H1 (cell line): Measurements from ENCODE around the gene ZFPL1. TPM values are rescaled to one million over a fixed set of nuclear protein-coding genes. Genes with fewer than 3 reads are reported as not detected.
A peak's percentile ranks its signal among the peaks of the same experiment; 100 is the strongest.

Experiments used
- CTCF ChIA-PET: fragments of 300-600 bp; sonication (Branson Sonifier 250); formaldehyde crosslinking; loops from one replicate; lab custom pipeline; 2021; ENCODE audit not compliant: partially characterized antibody; lab: Charles Lee
- POLR2A ChIA-PET: fragments of 300-600 bp; sonication (Branson Sonifier 250); formaldehyde crosslinking; loops from one replicate; lab custom pipeline; 2021; ENCODE audit warnings: inconsistent platforms; ENCODE audit not compliant: partially characterized antibody; lab: Charles Lee
- DNase-seq, 2 experiments: peaks; one replicate each; pipeline versions ENCODE4 v3.0.0 to v3.0.0-alpha.2; 2010 to 2022; ENCODE audit warnings: low spot score in 2 of 2, low read depth in 1 of 2, mixed read lengths in 1 of 2
- FAIRE-seq: peaks from 2 replicates; lab custom pipeline; 2011; peaks lifted over from hg19 to GRCh38; lab: Jason Lieb, UNC
- H2AFZ ChIP-seq: 2 replicates; pipeline ENCODE4 v1.8.1; 2012; ENCODE audit warnings: low read length, inconsistent platforms
- H2AK5ac ChIP-seq: 2 replicates; pipeline ENCODE4 v1.6.1; 2013; ENCODE audit warnings: low read depth, low read length
- H2BK120ac ChIP-seq: replicated peaks from 2 replicates; pipeline ENCODE3; 2013; ENCODE audit warnings: low read depth, low read length, inconsistent platforms
- H2BK12ac ChIP-seq: 2 replicates; pipeline ENCODE4 v1.6.1; 2013; ENCODE audit warnings: low read depth, low read length
- H2BK15ac ChIP-seq: 2 replicates; pipeline ENCODE4 v1.6.1; 2013; ENCODE audit warnings: low read length
- H2BK20ac ChIP-seq: 2 replicates; pipeline ENCODE4 v1.6.1; 2013; ENCODE audit warnings: low read length
- H2BK5ac ChIP-seq: 2 replicates; pipeline ENCODE4 v1.6.1; 2013; ENCODE audit warnings: low read depth, low read length
- H3K14ac ChIP-seq: 2 replicates; pipeline ENCODE4 v1.6.1; 2013; ENCODE audit warnings: inconsistent platforms; ENCODE audit not compliant: insufficient read length
- H3K18ac ChIP-seq: 2 replicates; pipeline ENCODE4 v1.6.1; 2013; ENCODE audit warnings: low read length; ENCODE audit errors: extremely low read depth
- H3K23ac ChIP-seq: 2 replicates; pipeline ENCODE4 v1.6.1; 2013; ENCODE audit warnings: inconsistent platforms; ENCODE audit not compliant: insufficient read length
- H3K23me2 ChIP-seq: 2 replicates; pipeline ENCODE4 v1.6.1; 2013; ENCODE audit warnings: low read depth, low read length
- H3K27ac ChIP-seq: 2 replicates; pipeline ENCODE4 v1.6.1; 2011; ENCODE audit warnings: low read depth, low read length, inconsistent platforms
- H3K27me3 ChIP-seq, 4 experiments: replicated peaks in 1 of 4; 1 replicate in 1 of 4; 2 replicates in 3 of 4; pipeline versions ENCODE4 v1.6.1 to v1.8.1; 2011 to 2013; ENCODE audit warnings: low read length in 3 of 4, mild to moderate bottlenecking in 3 of 4, inconsistent platforms in 2 of 4, mixed read lengths in 2 of 4, moderate library complexity in 1 of 4; ENCODE audit not compliant: control insufficient read depth in 3 of 4, insufficient read depth in 3 of 4; ENCODE audit errors: extremely low read depth in 1 of 4
- H3K36me3 ChIP-seq, 4 experiments: 2 replicates each; pipeline versions ENCODE4 v1.6.1 to v1.8.1; 2011 to 2013; ENCODE audit warnings: mild to moderate bottlenecking in 4 of 4, low read length in 3 of 4, moderate library complexity in 2 of 4, control low read depth in 1 of 4, inconsistent platforms in 1 of 4; ENCODE audit not compliant: insufficient read depth in 4 of 4, control insufficient read depth in 2 of 4
- H3K4ac ChIP-seq: replicated peaks from 2 replicates; pipeline ENCODE3; 2013; ENCODE audit warnings: low read length, low read depth, mixed read lengths, inconsistent platforms; ENCODE audit not compliant: insufficient read length
- H3K4me1 ChIP-seq, 4 experiments: replicated peaks in 1 of 4; 1 replicate in 1 of 4; 2 replicates in 3 of 4; pipeline versions ENCODE4 v1.6.1 to v1.8.1; 2011 to 2013; ENCODE audit warnings: low read length in 3 of 4, inconsistent platforms in 2 of 4, mixed read lengths in 1 of 4; ENCODE audit not compliant: insufficient read depth in 4 of 4, control insufficient read depth in 3 of 4
- H3K4me2 ChIP-seq, 2 experiments: 2 replicates each; pipeline versions ENCODE4 v1.6.1 to v1.8.1; 2011 to 2013; ENCODE audit warnings: low read depth in 2 of 2, low read length in 2 of 2, control low read depth in 1 of 2, inconsistent platforms in 1 of 2, mild to moderate bottlenecking in 1 of 2; ENCODE audit not compliant: insufficient read depth in 1 of 2
- H3K4me3 ChIP-seq, 4 experiments: fragments of 200-600, 300-600 bp in 1 of 4; sonication (generic), shearing (Covaris generic), sonication (Bioruptor Twin) in 1 of 4; 2 replicates each; pipeline versions ENCODE4 v1.5.1 to v1.8.1; 2011 to 2016; ENCODE audit warnings: low read length in 4 of 4, low read depth in 3 of 4, control low read depth in 2 of 4, inconsistent platforms in 2 of 4, mild to moderate bottlenecking in 2 of 4, mixed read lengths in 1 of 4, moderate library complexity in 1 of 4; ENCODE audit not compliant: insufficient read depth in 2 of 4; ENCODE audit errors: extremely low read depth in 1 of 4
- H3K56ac ChIP-seq: replicated peaks from 2 replicates; pipeline ENCODE3; 2013; ENCODE audit warnings: low read depth, mild to moderate bottlenecking, mixed read lengths, low read length, inconsistent platforms; ENCODE audit not compliant: insufficient read length
- H3K79me1 ChIP-seq: 2 replicates; pipeline ENCODE4 v1.6.1; 2013; ENCODE audit warnings: low read depth, low read length, control low read depth
- H3K79me2 ChIP-seq, 2 experiments: 2 replicates each; pipeline versions ENCODE4 v1.6.1 to v1.8.1; 2012 to 2013; ENCODE audit warnings: low read length in 2 of 2, mild to moderate bottlenecking in 2 of 2, inconsistent platforms in 1 of 2; ENCODE audit not compliant: insufficient read depth in 2 of 2, control insufficient read depth in 1 of 2
- H3K9ac ChIP-seq, 4 experiments: replicated peaks in 1 of 4; 1 replicate in 1 of 4; 2 replicates in 3 of 4; pipeline versions ENCODE4 v1.6.1 to v1.8.1; 2011 to 2013; ENCODE audit warnings: low read depth in 3 of 4, low read length in 3 of 4, control low read depth in 2 of 4, mild to moderate bottlenecking in 2 of 4, moderate library complexity in 2 of 4, inconsistent platforms in 1 of 4; ENCODE audit errors: extremely low read depth in 1 of 4
- H3K9me3 ChIP-seq, 2 experiments: 2 replicates each; pipeline versions ENCODE4 v1.6.1 to v1.8.1; 2012 to 2013; ENCODE audit warnings: mild to moderate bottlenecking in 2 of 2, moderate library complexity in 2 of 2, control low read depth in 1 of 2, inconsistent platforms in 1 of 2, low read depth in 1 of 2, low read length in 1 of 2, mixed read lengths in 1 of 2; ENCODE audit not compliant: insufficient read depth in 2 of 2
- H4K20me1 ChIP-seq, 2 experiments: replicated peaks in 1 of 2; 2 replicates each; pipeline versions ENCODE3 to v1.8.1; 2011 to 2013; ENCODE audit warnings: inconsistent platforms in 2 of 2, low read length in 2 of 2, mild to moderate bottlenecking in 1 of 2; ENCODE audit not compliant: insufficient read depth in 2 of 2, control insufficient read depth in 1 of 2
- H4K5ac ChIP-seq: 2 replicates; pipeline ENCODE4 v1.6.1; 2013; ENCODE audit warnings: low read length, low read depth, mixed read lengths, inconsistent platforms; ENCODE audit not compliant: insufficient read length
- H4K8ac ChIP-seq: 2 replicates; pipeline ENCODE4 v1.8.0; 2013; ENCODE audit warnings: mild to moderate bottlenecking, moderate library complexity, low read length, inconsistent platforms; ENCODE audit not compliant: insufficient read depth; ENCODE audit errors: extremely low read depth
- H4K91ac ChIP-seq: replicated peaks from 2 replicates; pipeline ENCODE3; 2013; ENCODE audit warnings: low read length, mixed read lengths, inconsistent platforms; ENCODE audit not compliant: insufficient read length
- CBX8 ChIP-seq: fragments of 300-800, 300-1000 bp; sonication (generic); IDR thresholded peaks from 2 replicates; pipeline ENCODE4 v1.7.1; 2016; ENCODE audit warnings: low read depth, low read length, borderline replicate concordance
- CEBPB ChIP-seq: IDR thresholded peaks from 2 replicates; pipeline ENCODE4 v1.6.1; 2012; ENCODE audit warnings: low read depth, low read length
- CTBP2 ChIP-seq: IDR thresholded peaks from 2 replicates; pipeline ENCODE4 v1.7.0; 2011; ENCODE audit warnings: borderline replicate concordance, mild to moderate bottlenecking, moderate library complexity, mixed read lengths, low read length; ENCODE audit not compliant: insufficient read depth, insufficient read length
- JUN ChIP-seq: IDR thresholded peaks from 2 replicates; pipeline ENCODE4 v1.6.1; 2011; ENCODE audit warnings: low read depth, mild to moderate bottlenecking, improper control_type of control experiment, low read length
- KDM1A ChIP-seq: fragments of 200-600, 300-600 bp; sonication (generic); IDR thresholded peaks from 2 replicates; pipeline ENCODE4 v1.7.1; 2016; ENCODE audit warnings: mild to moderate bottlenecking, low read length, borderline replicate concordance
- KDM4A ChIP-seq: IDR thresholded peaks from one replicate; pipeline ENCODE4 v1.7.1; 2012; ENCODE audit warnings: low read depth, mild to moderate bottlenecking, moderate library complexity, low read length, inconsistent platforms; ENCODE audit not compliant: severe bottlenecking
- NRF1 ChIP-seq: IDR thresholded peaks from 2 replicates; pipeline ENCODE4 v1.6.1; 2011; ENCODE audit warnings: mild to moderate bottlenecking, low read depth, low read length, improper control_type of control experiment
- RBBP5 ChIP-seq: IDR thresholded peaks from 2 replicates; pipeline ENCODE4 v1.7.1; 2012; ENCODE audit warnings: low read depth, mild to moderate bottlenecking, inconsistent platforms, low read length, moderate library complexity, borderline replicate concordance
- SIX5 ChIP-seq: IDR thresholded peaks from 2 replicates; pipeline ENCODE4 v1.6.1; 2011; ENCODE audit warnings: mild to moderate bottlenecking, low read depth, low read length
- TAF1 ChIP-seq: IDR thresholded peaks from 2 replicates; pipeline ENCODE4 v1.6.1; 2011; ENCODE audit warnings: mild to moderate bottlenecking, low read depth, low read length
- TCF12 ChIP-seq: IDR thresholded peaks from 2 replicates; pipeline ENCODE4 v1.6.1; 2011; ENCODE audit warnings: low read depth, mild to moderate bottlenecking, low read length
- WGBS, 2 experiments: shearing (Covaris generic) in 1 of 2; methylation state at CpG; one replicate each; pipeline versions ENCODE4 v1.1.6 to v1.1.7; 2013 to 2015; ENCODE audit warnings: low lambda C conversion rate in 2 of 2, mixed read lengths in 2 of 2, inconsistent platforms in 1 of 2, low coverage in 1 of 2, missing lambda C conversion rate in 1 of 2; ENCODE audit not compliant: insufficient replicate concordance in 2 of 2, insufficient coverage in 1 of 2, insufficient read length in 1 of 2; ENCODE audit errors: extremely low coverage in 1 of 2, missing lambda C conversion rate in 1 of 2; 5-methylcytosine and 5-hydroxymethylcytosine counted together
- polyA plus RNA-seq, 7 experiments: library from polyadenylated mRNA; depleted of rRNA in 3 of 7; stranded (reverse) in 5 of 7; unstranded in 2 of 7; fragments of >200 nt in 5 of 7; fragments of 200-250 nt in 2 of 7; gene quantifications; 1 replicate in 5 of 7; 2 replicates in 1 of 7; 4 replicates in 1 of 7; pipeline versions ENCODE4 v1.2.1 to v1.2.3, GENCODE V29; 2011 to 2013; ENCODE audit warnings: missing spikeins in 2 of 7, mixed read lengths in 2 of 7
- total RNA-seq: library from RNA; stranded (reverse); fragmentation: NEBNext Ultra II Directional; extraction: Animal tissue kit (Norgen Biotek cat#: 25700); gene quantifications from 2 replicates; pipeline ENCODE4 v1.2.1, GENCODE V29; 2021
- TF ChIP-seq, protein P1 (sequence below): IDR thresholded peaks from 2 replicates; pipeline ENCODE4 v1.6.1; 2012; ENCODE audit warnings: inconsistent platforms
- TF ChIP-seq, protein P2 (sequence below): IDR thresholded peaks from 2 replicates; pipeline ENCODE4 v1.6.1; 2011; ENCODE audit warnings: low read depth, mild to moderate bottlenecking, low read length; ENCODE audit not compliant: insufficient read depth

The ZFPL1 gene
- total and polyA plus RNA-seq, 2 of the 8 experiments (the other 6 are each of a cell fraction or from before 2014, with no cell fraction given), result 21.5 to 76.8 TPM

DNA sequence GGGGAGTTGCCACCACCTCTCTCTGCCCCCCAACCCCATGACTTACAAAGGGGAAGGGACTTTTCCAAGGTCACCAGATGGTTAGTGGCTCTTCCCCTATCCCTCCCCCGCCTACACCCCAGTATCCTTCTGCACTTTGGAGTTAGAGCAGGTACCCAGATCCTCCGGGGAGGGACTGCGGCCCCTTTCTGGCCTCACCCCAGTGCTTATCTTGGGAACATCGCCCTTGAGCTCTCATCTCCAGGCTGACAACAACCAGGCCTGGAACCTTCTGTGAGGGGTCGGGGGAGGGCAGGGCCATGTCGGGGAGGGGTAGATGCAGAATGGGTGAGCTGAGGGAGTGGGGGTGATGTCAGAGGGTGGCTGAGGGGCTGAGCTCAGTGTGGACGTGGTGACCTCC lies 18.2 kb upstream of the ZFPL1 start:
- Histone ChIP-seq H3K9ac (0 out of 7 replicates have a peak overlapping the region, but pooled peaks of 1 of the 4 experiments have one; percentile 48), H4K20me1 (no peaks in the 10 kb centered on the region), H3K4ac (peak overlapping the region; percentile 95), H4K91ac (peak overlapping the region; percentile 79), H2BK5ac (peak overlapping the region; percentile 69; the same call in 1 of the 2 replicates), H3K27ac (peak overlapping the region; percentile 52; the same call in 1 of the 2 replicates), H2BK20ac (no peak overlapping the region), H4K8ac (peak overlapping the region; percentile 81; the same call in 1 of the 2 replicates), H3K14ac (no peak overlapping the region), H3K27me3 (no peaks in the 10 kb centered on the region), H3K36me3 (no peaks in the 10 kb centered on the region), H3K56ac (no peak overlapping the region), H3K4me3 (no peak overlapping the region), H2BK12ac (peak overlapping the region; percentile 92; the same call in 1 of the 2 replicates), H3K79me1 (no peaks in the 10 kb centered on the region), H2AFZ (no peak overlapping the region), H3K9me3 (no peaks in the 10 kb centered on the region), H3K79me2 (no peaks in the 10 kb centered on the region), H2BK120ac (no peak overlapping the region), H3K4me1 (peaks cover 5 to 23% (median 17%) of the 10 kb centered on the region in 4 experiments), H3K23me2 (no peaks in the 10 kb centered on the region), H3K23ac (no peak overlapping the region), H2AK5ac (no peak overlapping the region), H3K18ac (peak overlapping the region; percentile 95; the same call in 1 of the 2 replicates), H2BK15ac (peak overlapping the region; percentile 12; the same call in 1 of the 2 replicates), H4K5ac (peak overlapping the region; percentile 34), H3K4me2 (peak overlapping the region; percentile 31 to 55; a peak in 1 of 4 replicates)
- TF ChIP-seq JUN, result no peak
- TF ChIP-seq, protein P1, sequence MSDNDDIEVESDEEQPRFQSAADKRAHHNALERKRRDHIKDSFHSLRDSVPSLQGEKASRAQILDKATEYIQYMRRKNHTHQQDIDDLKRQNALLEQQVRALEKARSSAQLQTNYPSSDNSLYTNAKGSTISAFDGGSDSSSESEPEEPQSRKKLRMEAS, result no peak
- TF ChIP-seq SIX5, result no peak
- TF ChIP-seq CBX8, result no peak
- TF ChIP-seq KDM1A, result no peak
- no peak for TF ChIP-seq TCF12
- no peak for TF ChIP-seq RBBP5
- TF ChIP-seq KDM4A, result no peak
- TF ChIP-seq, protein P2, sequence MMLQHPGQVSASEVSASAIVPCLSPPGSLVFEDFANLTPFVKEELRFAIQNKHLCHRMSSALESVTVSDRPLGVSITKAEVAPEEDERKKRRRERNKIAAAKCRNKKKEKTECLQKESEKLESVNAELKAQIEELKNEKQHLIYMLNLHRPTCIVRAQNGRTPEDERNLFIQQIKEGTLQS, result no peak
- no peak for TF ChIP-seq CTBP2
- no peak for TF ChIP-seq TAF1
- TF ChIP-seq CEBPB, result no peak
- no peak for TF ChIP-seq NRF1
- FAIRE-seq, result no peak
- 98% methylated on average over 5 of the region's 7 CpGs; no CpG with 5 or more reads in 1 of the 2 experiments for WGBS, 2 experiments
- POLR2A ChIA-PET, result interaction anchor here (0.9 to 21.6 kb wide), 10 partner anchors 10 to 288 kb away, joined by 3 to 230 read pairs (median 4); partner anchors contain the start of genes ARL2, EHD1, FAU and MRPL49
- DNase-seq, result no peak
- CTCF ChIA-PET, result interaction anchor here (0.7 to 3.1 kb wide), 6 partner anchors 8 to 219 kb away, joined by 3 to 21 read pairs (median 5); no protein-coding TSS in a partner anchor
